Natural killer cell (primary cell): ENCODE data around the gene CDC14A. TPM values are rescaled to one million over a fixed set of nuclear protein-coding genes. Genes with fewer than 3 reads are reported as not detected.

Experiments
- ATAC-seq, 3 donors: fragments of 150-1000 bp in 2 of 3; fragments of 200-7000 bp in 1 of 3; cut with Tn5 transposase; 1 replicate in 1 of 3; 2 replicates in 2 of 3; pipeline ENCODE4 v1.10.0; 2021; ENCODE audit warnings: mild to moderate bottlenecking in 2 of 3, moderate library complexity in 2 of 3
- DNase-seq, 2 donors: peaks; one replicate each; pipeline versions ENCODE4 v3.0.0 to v3.0.0-alpha.2; 2013 to 2021; ENCODE audit warnings: mixed read lengths in 1 of 2
- H3K27ac ChIP-seq: one replicate; pipeline ENCODE4 v1.5.1; 2013; ENCODE audit warnings: mild to moderate bottlenecking, low read length
- H3K27me3 ChIP-seq: one replicate; pipeline ENCODE4 v1.6.1; 2013; ENCODE audit warnings: low read length; ENCODE audit not compliant: control insufficient read depth, insufficient read depth
- H3K36me3 ChIP-seq: one replicate; pipeline ENCODE4 v1.6.1; 2013; ENCODE audit warnings: low read length; ENCODE audit not compliant: control insufficient read depth, insufficient read depth
- H3K4me1 ChIP-seq: one replicate; pipeline ENCODE4 v1.6.1; 2013; ENCODE audit warnings: low read length; ENCODE audit not compliant: control insufficient read depth, insufficient read depth
- H3K4me3 ChIP-seq: one replicate; pipeline ENCODE4 v1.5.1; 2013; ENCODE audit warnings: low read length
- H3K9me3 ChIP-seq: one replicate; pipeline ENCODE4 v1.6.1; 2013; ENCODE audit warnings: low read length; ENCODE audit not compliant: control insufficient read depth, insufficient read depth
- H3K27ac Mint-ChIP-seq, 2 donors: one replicate each; pipeline ENCODE4 v1.8.0; 2022; ENCODE audit warnings: mild to moderate bottlenecking in 2 of 2, mixed read lengths in 2 of 2, moderate library complexity in 1 of 2
- H3K27me3 Mint-ChIP-seq, 2 donors: one replicate each; pipeline ENCODE4 v1.8.0; 2022; ENCODE audit warnings: low read depth in 2 of 2, mixed read lengths in 2 of 2
- H3K36me3 Mint-ChIP-seq: one replicate; pipeline ENCODE4 v1.8.0; 2022; ENCODE audit warnings: mixed read lengths
- H3K4me1 Mint-ChIP-seq, 2 donors: one replicate each; pipeline ENCODE4 v1.8.0; 2022; ENCODE audit warnings: mixed read lengths in 2 of 2
- H3K4me3 Mint-ChIP-seq: one replicate; pipeline ENCODE4 v1.8.0; 2022; ENCODE audit warnings: mild to moderate bottlenecking, moderate library complexity, mixed read lengths
- H3K9me3 Mint-ChIP-seq, 2 donors: one replicate each; pipeline ENCODE4 v1.8.0; 2022; ENCODE audit warnings: mixed read lengths in 2 of 2
- WGBS: methylation state at CpG from one replicate; pipeline ENCODE4 v1.1.7; 2013; ENCODE audit warnings: missing lambda C conversion rate; ENCODE audit not compliant: insufficient coverage; 5-methylcytosine and 5-hydroxymethylcytosine counted together
- intact Hi-C: fragments of 100-400 bp; cut with micrococcal nuclease; formaldehyde crosslinking; loops from one replicate; pipeline ENCODE4 v1.14.2; 2022
- total RNA-seq, 4 donors: library from RNA; stranded (reverse); fragments of 120-200 nt in 1 of 4; gene quantifications; one replicate each; pipeline versions ENCODE4 v1.2.3 to v1.2.4, GENCODE V29; 2013 to 2022
- TF ChIP-seq, protein P1 (sequence below): fragments of 200-600 bp; IDR thresholded peaks from one replicate; pipeline ENCODE4 v1.8.0; 2022; ENCODE audit warnings: antibody characterized with exemption

CDC14A gene
- total RNA-seq, 3 donors from 2014 or later (not counting 1 experiment from before 2014, with no cell fraction given), result 59.6 to 63.8 (median 60.1) TPM

- TF ChIP-seq, protein P1, sequence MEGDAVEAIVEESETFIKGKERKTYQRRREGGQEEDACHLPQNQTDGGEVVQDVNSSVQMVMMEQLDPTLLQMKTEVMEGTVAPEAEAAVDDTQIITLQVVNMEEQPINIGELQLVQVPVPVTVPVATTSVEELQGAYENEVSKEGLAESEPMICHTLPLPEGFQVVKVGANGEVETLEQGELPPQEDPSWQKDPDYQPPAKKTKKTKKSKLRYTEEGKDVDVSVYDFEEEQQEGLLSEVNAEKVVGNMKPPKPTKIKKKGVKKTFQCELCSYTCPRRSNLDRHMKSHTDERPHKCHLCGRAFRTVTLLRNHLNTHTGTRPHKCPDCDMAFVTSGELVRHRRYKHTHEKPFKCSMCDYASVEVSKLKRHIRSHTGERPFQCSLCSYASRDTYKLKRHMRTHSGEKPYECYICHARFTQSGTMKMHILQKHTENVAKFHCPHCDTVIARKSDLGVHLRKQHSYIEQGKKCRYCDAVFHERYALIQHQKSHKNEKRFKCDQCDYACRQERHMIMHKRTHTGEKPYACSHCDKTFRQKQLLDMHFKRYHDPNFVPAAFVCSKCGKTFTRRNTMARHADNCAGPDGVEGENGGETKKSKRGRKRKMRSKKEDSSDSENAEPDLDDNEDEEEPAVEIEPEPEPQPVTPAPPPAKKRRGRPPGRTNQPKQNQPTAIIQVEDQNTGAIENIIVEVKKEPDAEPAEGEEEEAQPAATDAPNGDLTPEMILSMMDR, result no peak
- ATAC-seq, result no peak
- intact Hi-C loops, result no loop called here
- Histone ChIP-seq H3K4me1 (peaks cover 6% of the 10 kb centered on the region), H3K36me3 (no peaks in the 10 kb centered on the region), H3K27ac (no peak overlapping the region), H3K4me3 (no peak overlapping the region), H3K9me3 (no peaks in the 10 kb centered on the region), H3K27me3 (no peaks in the 10 kb centered on the region)
- Mint-ChIP-seq H3K27ac (no peak overlapping the region), H3K4me1 (peaks cover 4 to 12% of the 10 kb centered on the region in 2 donors), H3K4me3 (no peak overlapping the region), H3K27me3 (peaks cover 0 to 4% of the 10 kb centered on the region in 2 donors), H3K9me3 (no peaks in the 10 kb centered on the region), H3K36me3 (no peaks in the 10 kb centered on the region)
- no peak for DNase-seq
- 100% methylated on average over 1 of the region's 5 CpGs for WGBS
Measured at GRCh38 chr1:100347009-100347966, 5.0 kb upstream of the CDC14A start.

GRCh38 chr1:100348549-100349144 lies 3.7 kb upstream of the CDC14A start:
- no peaks in the 10 kb centered on the region for H3K9me3 ChIP-seq
- Mint-ChIP-seq H3K4me3 (no peak overlapping the region), H3K9me3 (no peaks in the 10 kb centered on the region), H3K27me3 (peaks cover 0 to 4% of the 10 kb centered on the region in 2 donors), H3K27ac (no peak overlapping the region), H3K4me1 (peaks cover 12 to 20% of the 10 kb centered on the region in 2 donors), H3K36me3 (peaks cover 4% of the 10 kb centered on the region)
- no peak for ATAC-seq
- no peaks in the 10 kb centered on the region for H3K36me3 ChIP-seq
- 97% methylated on average over 9 of the region's 9 CpGs for WGBS
- H3K4me3 ChIP-seq, result no peak overlapping the region
- H3K4me1 ChIP-seq, result peaks cover 9% of the 10 kb centered on the region
- H3K27ac ChIP-seq, result no peak overlapping the region
- TF ChIP-seq, protein P1, result no peak
- no peak for DNase-seq
- intact Hi-C loops, result no loop called here
- H3K27me3 ChIP-seq, result no peaks in the 10 kb centered on the region

DNA sequence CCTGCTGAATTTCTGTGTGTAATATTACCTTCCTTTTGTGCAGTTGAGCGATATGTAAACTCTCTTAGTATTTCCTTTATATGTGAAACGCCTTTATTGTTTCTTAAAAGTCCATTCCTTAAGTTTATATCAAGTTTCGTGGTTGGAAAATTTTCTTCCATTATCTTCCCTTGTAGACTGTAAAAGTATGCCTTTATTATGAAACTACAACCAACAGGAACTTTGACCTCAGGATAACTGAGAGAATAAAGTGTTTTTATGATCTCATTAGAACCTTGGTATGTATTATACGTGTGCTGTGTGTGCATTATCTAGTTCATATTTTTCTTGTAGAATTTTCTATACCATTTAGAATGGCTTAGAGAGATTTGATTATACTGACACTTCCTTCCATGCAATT lies 3.1 kb upstream of the CDC14A start:
- H3K36me3 Mint-ChIP-seq, result peaks cover 7% of the 10 kb centered on the region

More for the DNA sequence above, 3.1 kb upstream of the CDC14A start:
- TF ChIP-seq, protein P1, result no peak
- no peak overlapping the region for H3K4me3 Mint-ChIP-seq
- H3K9me3 Mint-ChIP-seq, result no peaks in the 10 kb centered on the region
- DNase-seq, result no peak
- H3K9me3 ChIP-seq, result no peaks in the 10 kb centered on the region
- ATAC-seq, result no peak
- intact Hi-C loops, result no loop called here
- WGBS, result no CpG with 5 or more reads among the region's 4 CpGs
- peaks cover 9% of the 10 kb centered on the region for H3K4me1 ChIP-seq
- peaks cover 18 to 26% of the 10 kb centered on the region in 2 donors for H3K4me1 Mint-ChIP-seq
- H3K27me3 Mint-ChIP-seq, result no peaks in the 10 kb centered on the region
- H3K36me3 ChIP-seq, result no peaks in the 10 kb centered on the region
- H3K4me3 ChIP-seq, result no peak overlapping the region
- no peaks in the 10 kb centered on the region for H3K27me3 ChIP-seq
- no peak overlapping the region for H3K27ac Mint-ChIP-seq
- H3K27ac ChIP-seq, result no peak overlapping the region
